ENCODE data around the gene ARL4C.

- TF ChIP-seq ZBTB6 (tag by site-specific recombination; IDR thresholded peaks at IDR 0.05) (no peak), CTCF (tag by site-specific recombination; IDR thresholded peaks at IDR 0.05) (no peak), ZNF777 (tag by site-specific recombination; IDR thresholded peaks at IDR 0.05; ENCODE audit: borderline replicate concordance) (no peak), ZNF704 (tag by site-specific recombination; IDR thresholded peaks at IDR 0.05) (no peak), RBAK (tag by site-specific recombination; IDR thresholded peaks at IDR 0.05) (no peak), TSHZ1 (tag by site-specific recombination; IDR thresholded peaks at IDR 0.05; ENCODE audit: borderline replicate concordance) (no peak)
Measured at GRCh38 chr2:234488913-234489451, 7.9 kb downstream of the ARL4C start.
